Liver (tissue), 3 donors: ENCODE data around the gene MDM4.

Source experiments
- CTCF ChIP-seq: fragments of 150-350 bp; IDR thresholded peaks from 2 replicates; pipeline ENCODE4 v1.5.1; 2017; ENCODE audit warnings: improper control_type of control experiment, low read depth, low read length; ENCODE audit not compliant: missing input control
- RAD21 ChIP-seq, 2 donors: IDR thresholded peaks; 2 replicates each; pipeline ENCODE4 v1.6.1; 2016; ENCODE audit warnings: antibody characterized with exemption in 2 of 2, mild to moderate bottlenecking in 2 of 2
- donor health status: healthy.
- donor health status: healthy.

DNA sequence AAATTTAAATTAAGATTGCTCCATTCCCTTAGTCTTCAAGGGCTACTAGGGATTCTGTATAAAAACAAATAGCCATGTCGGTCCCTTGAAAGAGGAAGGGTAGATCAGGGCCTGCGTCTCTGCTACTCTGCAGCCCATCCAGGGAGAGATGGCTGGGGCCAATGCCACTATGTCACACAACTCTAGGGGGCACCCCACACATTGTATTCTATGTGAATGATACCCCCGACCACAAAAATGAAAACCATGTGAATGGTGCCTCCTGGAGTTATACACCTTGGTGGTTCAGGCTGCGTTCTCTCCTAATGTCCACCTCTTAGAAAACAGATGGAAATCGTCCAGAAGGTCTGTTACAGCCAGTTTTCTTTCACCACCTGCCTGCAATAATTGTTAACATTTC, 39.6 kb upstream of the MDM4 start:
- no peak for TF ChIP-seq CTCF
- no peak for TF ChIP-seq RAD21 (IDR thresholded peaks at IDR 0.05)
